Ovary (tissue), 9 donors: ENCODE results near the gene MNT. TPM values are rescaled to one million over a fixed set of nuclear protein-coding genes. Genes with fewer than 3 reads are reported as not detected.

ENCODE experiments used
- DNase-seq, 5 donors: peaks; one replicate each; pipeline ENCODE4 v3.0.0-alpha.2; 2019 to 2020
- H3K27ac ChIP-seq, 2 donors: fragments of 200-600 bp; one replicate each; pipeline versions ENCODE4 v1.5.1 to v1.8.0; 2019 to 2022
- H3K27me3 ChIP-seq: fragments of 200-600 bp; one replicate; pipeline ENCODE4 v1.8.0; 2022
- H3K36me3 ChIP-seq: fragments of 200-600 bp; sonication (generic); one replicate; pipeline ENCODE4 v1.5.1; 2019
- H3K4me1 ChIP-seq: one replicate; pipeline ENCODE4 v1.8.1; 2013; ENCODE audit warnings: mild to moderate bottlenecking, moderate library complexity; ENCODE audit not compliant: insufficient read depth
- H3K4me3 ChIP-seq: fragments of 200-600 bp; sonication (generic); one replicate; pipeline ENCODE4 v1.5.1; 2017
- H3K9me3 ChIP-seq, 2 donors: fragments of 200-600 bp in 1 of 2; sonication (generic) in 1 of 2; one replicate each; pipeline versions ENCODE4 v1.5.1 to v1.8.1; 2013 to 2019; ENCODE audit warnings: mild to moderate bottlenecking in 1 of 2, moderate library complexity in 1 of 2
- CTCF ChIP-seq, 3 donors: fragments of 450-650 bp in 2 of 3; fragments of 200-600 bp in 1 of 3; IDR thresholded peaks; one replicate each; pipeline versions ENCODE4 v1.5.1 to v1.8.0; 2016 to 2022; ENCODE audit warnings: antibody characterized with exemption in 3 of 3, mild to moderate bottlenecking in 1 of 3
- EP300 ChIP-seq: sonication (generic); formaldehyde crosslinking; IDR thresholded peaks from one replicate; pipeline ENCODE4 v1.6.1; 2017; ENCODE audit warnings: antibody characterized with exemption
- POLR2A ChIP-seq: fragments of 450-650 bp; IDR thresholded peaks from one replicate; pipeline ENCODE4 v1.6.1; 2017; ENCODE audit warnings: antibody characterized with exemption, mild to moderate bottlenecking, moderate library complexity
- WGBS, 3 donors: extraction: QIAGEN DNeasy Blood & Tissue Kit in 1 of 3; methylation state at CpG; one replicate each; pipeline versions ENCODE4 v1.1.5 to v1.1.7; 2013 to 2017; 5-methylcytosine and 5-hydroxymethylcytosine counted together
- intact Hi-C, 4 donors: fragments of 100-400 bp; cut with DNase I; formaldehyde crosslinking; loops; one replicate each; pipeline versions ENCODE4 v1.11.0 to v1.15.1; 2022 to 2023
- polyA plus RNA-seq, 2 donors: library from polyadenylated mRNA; stranded (reverse); fragments of 200-250 nt in 1 of 2; fragments of 350-450 nt in 1 of 2; fragmentation: Illumina TruSeq in 1 of 2; extraction: RNeasy Lipid Tissue Mini Kit (QIAGEN cat#74804) in 1 of 2; gene quantifications; one replicate each; pipeline ENCODE4 v1.2.3, GENCODE V29; 2013 to 2014
- total RNA-seq, 7 donors: library from RNA; depleted of rRNA in 2 of 7; stranded (reverse); fragments of >200 nt in 2 of 7; fragmentation: NEBNext Ultra II Directional in 3 of 7; extraction: Animal tissue kit (Norgen Biotek cat#: 25700) in 3 of 7; gene quantifications; one replicate each; pipeline versions ENCODE4 v1.1.0 to v1.2.4, GENCODE V29; 2016 to 2023
- donor health status: DM: no; HTN: no; CAD: no; lungs with moderate emphysema.
- donor health status: DM: no; HTN: no; CAD: no.
- donor health status: Bipolar disorder and iron deficiency.
- donor health status: DM: yes; HTN: yes; CAD: no.
- donor health status: DM: no; HTN: no; CAD: no.
- donor health status: DM: yes; HTN: yes; CAD: no.

MNT gene
- total and polyA plus RNA-seq, 9 donors = 5.0 to 37.0 (median 24.2) TPM

GRCh38 chr17:2396192-2396567 lies 4.7 kb downstream of the MNT start:
- Histone ChIP-seq H3K4me1 (peaks cover 37% of the 10 kb centered on the region), H3K9me3 (no peaks in the 10 kb centered on the region), H3K36me3 (no peaks in the 10 kb centered on the region), H3K4me3 (peak overlapping the region; percentile 37), H3K27me3 (no peaks in the 10 kb centered on the region), H3K27ac (peak overlapping the region; percentile 84 to 99)
- WGBS, 3 donors = 37 to 40% (median 38%) methylated on average over 7 of the region's 7 CpGs
- TF ChIP-seq POLR2A = no peak
- TF ChIP-seq EP300 = no peak
- TF ChIP-seq CTCF (IDR thresholded peaks at IDR 0.05) = no peak
- intact Hi-C loops = no loop called here
- DNase-seq = no peak

- H3K27ac ChIP-seq = peak overlapping the region; percentile 84 to 99
- DNase-seq = peak in 3 of 5 donors; percentile 57 to 66 (median 59)
- WGBS, 3 donors = 67 to 76% (median 74%) methylated on average over 26 to 28 of the region's 28 CpGs
- H3K27me3 ChIP-seq = no peaks in the 10 kb centered on the region
- no peak overlapping the region for H3K4me3 ChIP-seq
- intact Hi-C loops = no loop called here
- peaks cover 37% of the 10 kb centered on the region for H3K4me1 ChIP-seq
- H3K9me3 ChIP-seq = no peaks in the 10 kb centered on the region
- TF ChIP-seq POLR2A (no peak), CTCF (IDR thresholded peaks at IDR 0.05) (no peak), EP300 (no peak)
- H3K36me3 ChIP-seq = no peaks in the 10 kb centered on the region
These were observed 5.3 kb downstream of the MNT start for GRCh38 chr17:2395258-2396181.

- intact Hi-C loops = no loop called here
- H3K36me3 ChIP-seq = no peaks in the 10 kb centered on the region
- DNase-seq = peak in 3 of 5 donors; percentile 60 to 70 (median 66)
- no peaks in the 10 kb centered on the region for H3K9me3 ChIP-seq
- no peaks in the 10 kb centered on the region for H3K27me3 ChIP-seq
- 79 to 81% (median 79%) methylated on average over 16 of the region's 16 CpGs for WGBS, 3 donors
- H3K4me1 ChIP-seq = peaks cover 37% of the 10 kb centered on the region
- H3K4me3 ChIP-seq = no peak overlapping the region
- TF ChIP-seq POLR2A (no peak), CTCF (IDR thresholded peaks at IDR 0.05) (no peak), EP300 (no peak)
- peak overlapping the region; percentile 84 to 99 for H3K27ac ChIP-seq
These were observed 6.1 kb downstream of the MNT start for GRCh38 chr17:2394775-2395201.

- Histone ChIP-seq H3K27ac (peak overlapping the region; percentile 84 to 99), H3K4me1 (peaks cover 35% of the 10 kb centered on the region), H3K36me3 (no peaks in the 10 kb centered on the region), H3K9me3 (no peaks in the 10 kb centered on the region), H3K27me3 (no peaks in the 10 kb centered on the region), H3K4me3 (peak overlapping the region; percentile 50)
- WGBS, 3 donors = 22 to 25% (median 25%) methylated on average over 38 to 53 of the region's 53 CpGs
- intact Hi-C loops = no loop called here
- no peak for TF ChIP-seq EP300
- no peak for TF ChIP-seq POLR2A
- no peak for TF ChIP-seq CTCF (IDR thresholded peaks at IDR 0.05)
- peak in 2 of 5 donors; percentile 40 to 64 for DNase-seq
These were observed 6.7 kb downstream of the MNT start for GRCh38 chr17:2393954-2394749.
